DND-41 (cell line): Measurements from ENCODE around the gene CYB5R4.
"Not testable (repeated sequence)": the region's sequence is repeated elsewhere in the genome, so short reads cannot be mapped to it uniquely, and the experiment has no call there.

Source experiments
- EZH2 ChIP-seq: IDR thresholded peaks from 3 replicates; pipeline ENCODE4 v1.6.1; 2012; ENCODE audit warnings: borderline replicate concordance, low read depth, mild to moderate bottlenecking, moderate library complexity, low read length, inconsistent platforms; ENCODE audit not compliant: severe bottlenecking
- TF ChIP-seq, protein P1 (sequence below): IDR thresholded peaks from 2 replicates; pipeline ENCODE4 v1.5.1; 2012; ENCODE audit warnings: borderline replicate concordance, low read length, moderate library complexity, mild to moderate bottlenecking; ENCODE audit not compliant: poor library complexity, severe bottlenecking; ENCODE audit errors: extremely low read depth

DNA sequence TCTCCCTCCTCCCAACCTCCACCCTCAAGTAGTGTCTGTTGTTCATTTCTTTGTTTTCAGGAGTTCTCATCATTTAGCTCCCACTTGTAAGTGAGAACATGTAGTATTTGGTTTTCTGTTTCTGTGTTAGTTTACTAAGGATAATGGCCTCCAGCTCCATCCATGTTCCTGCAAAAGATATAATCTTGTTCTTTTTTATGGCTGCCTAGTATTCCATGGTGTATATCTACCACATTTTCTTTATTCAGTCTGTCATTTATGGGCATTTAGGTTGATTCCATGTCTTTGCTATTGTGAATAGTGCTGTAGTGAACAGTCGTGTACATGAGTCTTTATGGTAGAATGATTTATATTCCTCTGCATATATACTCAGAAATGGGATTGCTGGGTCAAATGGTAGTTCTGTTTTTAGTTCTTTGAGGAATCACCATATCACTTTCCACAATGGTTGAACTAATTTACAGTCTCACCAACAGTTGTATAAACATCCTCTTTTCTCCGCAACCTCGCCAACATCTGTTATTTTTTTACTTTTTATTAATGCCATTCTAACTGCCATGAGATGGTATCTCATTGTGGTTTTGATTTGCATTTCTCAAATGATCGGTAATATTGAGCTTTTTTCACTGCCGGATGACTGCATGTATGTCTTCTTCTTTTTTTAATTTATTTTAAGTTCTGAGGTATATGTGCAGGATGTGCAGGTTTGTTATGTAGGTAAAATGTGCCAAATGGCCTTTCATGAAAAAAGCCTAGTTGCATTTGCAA lies 48.3 kb downstream of the CYB5R4 start:
- TF ChIP-seq, protein P1, sequence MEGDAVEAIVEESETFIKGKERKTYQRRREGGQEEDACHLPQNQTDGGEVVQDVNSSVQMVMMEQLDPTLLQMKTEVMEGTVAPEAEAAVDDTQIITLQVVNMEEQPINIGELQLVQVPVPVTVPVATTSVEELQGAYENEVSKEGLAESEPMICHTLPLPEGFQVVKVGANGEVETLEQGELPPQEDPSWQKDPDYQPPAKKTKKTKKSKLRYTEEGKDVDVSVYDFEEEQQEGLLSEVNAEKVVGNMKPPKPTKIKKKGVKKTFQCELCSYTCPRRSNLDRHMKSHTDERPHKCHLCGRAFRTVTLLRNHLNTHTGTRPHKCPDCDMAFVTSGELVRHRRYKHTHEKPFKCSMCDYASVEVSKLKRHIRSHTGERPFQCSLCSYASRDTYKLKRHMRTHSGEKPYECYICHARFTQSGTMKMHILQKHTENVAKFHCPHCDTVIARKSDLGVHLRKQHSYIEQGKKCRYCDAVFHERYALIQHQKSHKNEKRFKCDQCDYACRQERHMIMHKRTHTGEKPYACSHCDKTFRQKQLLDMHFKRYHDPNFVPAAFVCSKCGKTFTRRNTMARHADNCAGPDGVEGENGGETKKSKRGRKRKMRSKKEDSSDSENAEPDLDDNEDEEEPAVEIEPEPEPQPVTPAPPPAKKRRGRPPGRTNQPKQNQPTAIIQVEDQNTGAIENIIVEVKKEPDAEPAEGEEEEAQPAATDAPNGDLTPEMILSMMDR: not testable (repeated sequence)
- not testable (repeated sequence) for TF ChIP-seq EZH2
